NCI-H128 (cell line): Measurements from ENCODE around the gene AMER2.
"Not testable (repeated sequence)": the region's sequence is repeated elsewhere in the genome, so short reads cannot be mapped to it uniquely, and the experiment has no call there.

Experiments
- DNase-seq: peaks from one replicate; lab custom pipeline; 2025; ENCODE audit not compliant: unreplicated experiment; lab: John Stamatoyannopoulos, UW

AMER2 gene

GRCh38 chr13:25181597-25181996 lies 9.5 kb upstream of the AMER2 start:
- no peak for DNase-seq

GRCh38 chr13:25180775-25181537 lies 8.9 kb upstream of the AMER2 start:
- no peak for DNase-seq

- no peak for DNase-seq
Observed at GRCh38 chr13:25179832-25180774, 8.0 kb upstream of the AMER2 start.

GRCh38 chr13:25179011-25179410 lies 6.9 kb upstream of the AMER2 start:
- DNase-seq, result no peak

GRCh38 chr13:25178070-25178469 lies 6.0 kb upstream of the AMER2 start:
- DNase-seq, result no peak

GRCh38 chr13:25177636-25178035 lies 5.5 kb upstream of the AMER2 start:
- DNase-seq, result no peak

- DNase-seq, result no peak
Observed at GRCh38 chr13:25177012-25177411, 4.9 kb upstream of the AMER2 start.

GRCh38 chr13:25175431-25175830 lies 3.3 kb upstream of the AMER2 start:
- no peak for DNase-seq

- DNase-seq, result no peak
Observed at GRCh38 chr13:25175026-25175425, 2.9 kb upstream of the AMER2 start.

GRCh38 chr13:25174304-25174703 lies 2.2 kb upstream of the AMER2 start:
- DNase-seq, result no peak

- DNase-seq, result no peak
Observed at GRCh38 chr13:25172303-25172630, 179 bp upstream of the AMER2 start.

- no peak for DNase-seq
Observed at GRCh38 chr13:25171170-25171516, 945 bp downstream of the AMER2 start.

- peak; percentile 7 for DNase-seq
Observed at GRCh38 chr13:25170554-25171111, 1.5 kb downstream of the AMER2 start.

- no peak for DNase-seq
Observed at GRCh38 chr13:25169951-25170553, 2.0 kb downstream of the AMER2 start.

- no peak for DNase-seq
Observed at GRCh38 chr13:25169356-25169755, 2.7 kb downstream of the AMER2 start.

- DNase-seq, result no peak
Observed at GRCh38 chr13:25168790-25169189, 3.3 kb downstream of the AMER2 start.

- no peak for DNase-seq
Observed at GRCh38 chr13:25167382-25168174, 4.5 kb downstream of the AMER2 start.

- no peak for DNase-seq
Observed at GRCh38 chr13:25166306-25166705, 5.8 kb downstream of the AMER2 start.

- no peak for DNase-seq
Observed at GRCh38 chr13:25165663-25166062, 6.4 kb downstream of the AMER2 start.

- not testable (repeated sequence) for DNase-seq
Observed at GRCh38 chr13:25165163-25165562, 6.9 kb downstream of the AMER2 start.

GRCh38 chr13:25157681-25158080 lies 14.4 kb downstream of the AMER2 start:
- no peak for DNase-seq
